Stimulated activated CD4-positive, alpha-beta T cell treated with anti-CD3 and anti-CD28 coated beads, Interleukin-15, amount 100 ng/mL, for 24 hours (primary cell): ENCODE data around the gene PRG2.

Source experiments
- DNase-seq: peaks from one replicate; pipeline ENCODE4 v3.0.0-alpha.2; 2020

PRG2 gene

GRCh38 chr11:57390535-57390934 lies at the start of gene PRG2:
TSS of gene PRG2 (minus strand) at chr11:57390650. CDS start at chr11:57389944, 706 bp downstream.
- no peak for DNase-seq

DNA sequence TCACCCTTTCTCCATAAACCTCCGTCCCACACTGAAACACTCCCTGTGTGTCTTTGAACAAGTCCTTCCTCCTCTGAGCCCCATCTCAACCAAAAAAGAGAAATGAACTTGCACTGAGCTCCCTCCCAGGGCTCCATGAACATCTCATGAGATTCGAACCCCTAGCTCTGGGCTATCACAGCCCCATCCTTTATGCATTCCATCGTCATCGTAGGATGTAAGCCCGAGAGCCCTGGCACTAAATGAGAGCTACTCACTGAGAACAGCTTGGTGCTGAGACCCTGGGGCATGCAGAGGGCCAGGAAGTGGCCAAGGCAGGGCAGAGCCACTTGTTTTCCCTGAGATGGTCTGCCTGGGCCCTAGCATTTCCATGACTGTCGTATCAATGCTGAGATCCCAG lies 49.3 kb upstream of the PRG2 start:
- DNase-seq: no peak

- no peak for DNase-seq
Measured at GRCh38 chr11:57438345-57439285, 48.2 kb upstream of the PRG2 start.

GRCh38 chr11:57436031-57436430 lies 45.6 kb upstream of the PRG2 start:
- no peak for DNase-seq

GRCh38 chr11:57434640-57435546 lies 44.4 kb upstream of the PRG2 start:
- no peak for DNase-seq

- DNase-seq: peak; percentile 46
Measured at GRCh38 chr11:57432714-57433163, 42.3 kb upstream of the PRG2 start.

DNA sequence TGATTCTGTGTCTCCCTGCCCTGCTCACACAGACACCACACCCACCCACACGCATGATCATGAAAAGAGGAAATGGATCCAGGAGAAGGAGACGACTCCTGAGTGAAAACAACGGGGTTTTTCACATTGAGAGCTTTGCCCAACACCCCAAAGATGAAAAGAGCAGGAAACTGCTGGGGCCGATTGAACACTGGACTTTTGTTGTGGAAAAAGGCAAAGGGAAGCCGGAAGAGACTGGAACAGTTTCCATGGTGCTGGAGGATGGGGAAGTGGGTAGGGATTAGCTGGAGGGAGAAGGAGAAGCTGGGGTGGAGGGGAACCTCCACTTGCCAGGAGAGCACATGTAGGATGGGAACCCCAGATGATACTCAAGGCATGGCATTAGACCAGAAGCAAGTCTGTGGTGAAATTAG lies 41.7 kb upstream of the PRG2 start:
- no peak for DNase-seq

GRCh38 chr11:57430952-57431351 lies 40.5 kb upstream of the PRG2 start:
- no peak for DNase-seq

- DNase-seq: no peak
Measured at GRCh38 chr11:57429946-57430345, 39.5 kb upstream of the PRG2 start.

DNA sequence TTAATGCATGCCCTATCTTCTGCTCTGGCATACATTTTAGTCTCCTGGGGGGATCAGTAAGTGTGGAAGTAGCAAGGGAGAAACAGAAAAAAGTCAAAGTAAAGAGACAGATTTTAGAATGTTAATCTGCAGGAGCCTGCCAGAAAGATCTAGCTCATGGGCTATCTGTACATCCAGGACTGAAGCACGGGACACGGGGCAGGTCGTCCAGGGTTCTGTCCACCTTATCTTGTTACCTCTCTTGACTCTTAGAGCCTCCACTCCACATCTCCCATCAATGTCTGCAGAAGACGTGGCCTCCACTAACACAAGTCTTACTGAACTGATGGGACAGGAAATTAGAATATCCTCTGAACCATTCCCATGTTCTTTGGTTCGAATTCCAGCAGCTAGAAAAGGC lies 38.2 kb upstream of the PRG2 start:
- no peak for DNase-seq

DNA sequence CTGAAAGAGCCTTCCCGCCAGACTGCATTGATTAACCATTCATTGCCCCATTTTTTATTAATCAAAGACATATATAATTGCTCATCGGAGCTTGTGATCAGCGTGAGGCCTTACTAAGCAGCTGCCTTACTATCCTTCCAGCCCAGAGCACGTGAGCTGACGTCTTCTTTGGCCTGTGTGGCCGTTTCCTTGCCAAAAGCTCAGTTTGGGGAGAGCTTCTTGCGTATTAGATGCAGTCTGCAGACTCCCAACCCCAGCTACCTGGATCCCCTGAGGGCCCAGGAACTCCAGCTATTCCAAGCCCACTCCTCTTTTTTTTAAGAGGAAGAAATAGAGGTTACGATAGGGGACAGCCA lies 37.3 kb upstream of the PRG2 start:
- no peak for DNase-seq

GRCh38 chr11:57426929-57427726 lies 36.7 kb upstream of the PRG2 start, which contains the start of gene SLC43A3:
TSS of gene SLC43A3 (minus strand) at chr11:57427121. CDS start at chr11:57426172, 949 bp downstream.
- DNase-seq: peak; percentile 91

DNA sequence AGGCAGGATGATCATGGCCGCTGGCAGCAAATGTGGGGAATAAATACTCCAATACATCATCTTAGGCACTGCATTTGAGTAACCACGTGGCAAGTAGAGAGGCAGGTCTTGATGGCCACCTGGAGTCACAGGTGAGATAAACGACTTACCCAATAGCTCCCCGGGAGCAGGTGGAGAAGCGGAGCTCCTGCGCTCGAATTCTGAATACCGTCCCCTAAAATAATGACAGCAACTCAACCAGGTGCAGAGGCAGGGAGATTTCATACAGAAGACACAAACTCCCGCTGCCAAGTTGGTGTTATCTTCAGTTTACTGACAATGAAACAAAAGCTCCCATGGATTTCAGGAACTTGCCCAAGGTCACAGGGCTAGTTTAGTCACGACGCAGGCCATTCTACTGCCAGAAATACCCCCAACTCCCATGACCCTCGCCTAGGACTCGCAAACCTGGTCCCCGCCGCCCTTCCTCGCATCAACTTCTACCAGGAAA lies 36.0 kb upstream of the PRG2 start:
- DNase-seq: peak; percentile 46

- DNase-seq: peak; percentile 49
Measured at GRCh38 chr11:57425565-57426438, 35.4 kb upstream of the PRG2 start.

DNA sequence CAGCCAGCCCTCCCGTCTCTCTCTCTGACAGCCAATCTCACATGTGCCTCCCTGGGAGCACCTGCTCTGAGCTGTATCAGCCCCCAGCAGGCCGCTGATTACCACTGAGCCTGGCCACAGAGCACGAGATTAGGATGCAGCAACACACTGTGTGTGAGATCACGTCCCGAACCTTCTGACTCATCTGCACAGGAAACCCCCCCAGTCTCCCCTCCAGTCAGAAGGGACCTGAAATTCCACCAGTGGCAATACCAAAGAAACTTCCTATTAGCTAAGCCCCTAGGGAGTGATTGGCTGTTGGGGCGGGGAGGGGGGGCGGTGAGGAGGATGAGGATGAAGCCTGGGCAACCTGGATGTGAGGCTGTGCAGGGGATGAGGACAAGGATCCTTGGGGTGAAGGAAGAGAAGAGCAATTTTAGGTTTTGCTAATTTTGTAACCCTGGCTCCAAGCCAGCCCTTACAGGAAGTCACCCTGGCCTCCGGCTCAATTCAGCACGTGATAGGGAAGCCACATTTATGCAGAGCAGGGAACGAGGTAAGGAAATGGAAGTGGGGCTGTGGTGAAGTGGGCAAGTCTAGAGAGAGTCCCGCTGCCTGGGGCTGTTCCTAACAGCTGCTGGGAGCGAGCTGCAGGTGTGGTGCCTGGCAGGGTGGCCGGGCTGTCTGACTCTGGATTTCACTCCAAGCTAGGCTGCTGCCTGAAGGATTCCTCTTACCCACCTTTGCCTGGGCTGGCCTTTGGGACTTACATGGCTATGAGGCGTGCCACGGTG lies 34.5 kb upstream of the PRG2 start:
- peak; percentile 92 for DNase-seq

- DNase-seq: no peak
Measured at GRCh38 chr11:57424137-57424791, 33.8 kb upstream of the PRG2 start.

DNA sequence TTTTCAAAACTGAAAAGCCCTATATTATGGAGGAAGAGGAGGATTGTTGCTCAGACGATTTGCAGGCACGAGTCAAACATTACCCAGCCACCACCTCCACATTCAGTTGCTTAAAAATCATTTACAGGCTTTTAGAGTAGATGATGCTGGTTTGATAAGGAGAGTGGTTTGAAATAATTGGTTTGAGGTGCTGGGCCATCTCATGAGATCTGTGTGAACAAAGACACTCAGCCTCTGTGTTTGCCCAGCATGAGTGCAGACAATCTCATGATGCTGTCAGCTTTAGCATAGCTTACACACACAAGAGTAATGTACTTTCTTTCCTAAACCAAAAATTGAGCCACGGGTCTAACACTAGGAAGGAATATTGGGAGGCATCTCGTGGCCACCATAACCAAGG lies 32.2 kb upstream of the PRG2 start:
- DNase-seq: no peak

DNA sequence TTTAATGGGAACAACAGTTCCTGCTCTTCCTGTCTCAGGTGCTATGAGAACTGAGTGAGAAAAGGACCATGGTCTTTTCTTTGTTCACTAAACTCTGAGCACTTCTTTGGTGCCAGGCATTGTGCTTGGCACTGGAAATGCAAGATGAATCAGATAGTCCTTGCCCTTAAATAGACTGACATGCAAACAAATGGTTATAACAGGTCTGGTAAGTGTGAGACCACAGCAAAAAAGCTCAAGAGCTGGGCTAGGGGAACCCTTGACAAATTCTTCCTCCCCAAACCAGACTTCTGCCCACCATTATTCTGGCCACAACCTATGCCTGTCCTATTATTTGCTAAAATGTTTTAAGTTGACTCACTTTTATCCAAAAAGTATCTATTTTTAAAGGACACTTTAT lies 31.4 kb upstream of the PRG2 start:
- DNase-seq: no peak

DNA sequence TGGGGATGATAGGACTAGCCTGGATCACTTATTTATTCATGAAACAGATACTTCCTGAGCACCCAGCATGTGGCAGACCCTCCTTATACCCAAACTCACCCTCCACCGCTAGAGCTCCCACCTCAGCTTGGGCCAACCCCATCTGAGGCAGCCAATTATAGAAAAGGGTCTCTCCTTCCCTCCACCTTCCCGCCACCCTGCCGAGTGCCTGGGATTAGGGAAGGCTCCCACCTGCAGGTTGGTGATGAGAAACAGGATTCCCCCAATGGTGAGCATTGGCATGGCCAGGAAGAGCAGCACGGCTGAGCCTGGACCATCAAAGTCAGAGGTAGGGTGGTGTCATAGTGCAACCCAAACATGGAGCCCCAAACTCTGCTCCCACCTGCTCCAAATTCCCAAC lies 30.6 kb upstream of the PRG2 start:
- no peak for DNase-seq

DNA sequence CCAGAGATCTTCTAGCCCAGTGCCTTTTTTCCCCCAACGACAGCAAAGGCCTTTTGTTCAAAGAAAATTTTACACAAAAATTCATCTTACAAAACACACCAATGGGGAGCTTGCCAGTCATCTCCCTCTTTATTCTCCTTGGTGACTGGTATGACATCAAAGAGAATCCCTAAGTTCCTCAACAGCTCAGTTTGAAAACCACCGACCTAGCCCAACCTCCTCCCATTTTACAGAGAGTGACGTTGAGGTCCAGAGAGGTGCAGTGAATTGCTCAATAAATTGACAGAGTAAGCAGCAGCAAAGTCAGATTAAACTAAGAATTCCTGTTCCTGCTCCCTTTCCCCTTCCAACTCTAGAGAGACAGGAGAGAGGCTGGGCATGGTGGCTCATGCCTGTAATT lies 28.7 kb upstream of the PRG2 start:
- DNase-seq: no peak
